Testis (tissue), 2 donors: ENCODE data around the gene TREML1.

Experiments used
- POLR2A ChIP-seq: fragments of 450-650 bp; IDR thresholded peaks from one replicate; pipeline ENCODE4 v1.6.1; 2017; ENCODE audit warnings: antibody characterized with exemption, mild to moderate bottlenecking, moderate library complexity
- TF ChIP-seq, protein P1 (sequence below), 3 experiments: fragments of 450-650 bp in 2 of 3; fragments of 200-600 bp in 1 of 3; sonication (generic) in 1 of 3; IDR thresholded peaks; one replicate each; pipeline ENCODE4 v1.5.1; 2016 to 2019; ENCODE audit warnings: antibody characterized with exemption in 3 of 3, mild to moderate bottlenecking in 2 of 3, moderate library complexity in 1 of 3

DNA sequence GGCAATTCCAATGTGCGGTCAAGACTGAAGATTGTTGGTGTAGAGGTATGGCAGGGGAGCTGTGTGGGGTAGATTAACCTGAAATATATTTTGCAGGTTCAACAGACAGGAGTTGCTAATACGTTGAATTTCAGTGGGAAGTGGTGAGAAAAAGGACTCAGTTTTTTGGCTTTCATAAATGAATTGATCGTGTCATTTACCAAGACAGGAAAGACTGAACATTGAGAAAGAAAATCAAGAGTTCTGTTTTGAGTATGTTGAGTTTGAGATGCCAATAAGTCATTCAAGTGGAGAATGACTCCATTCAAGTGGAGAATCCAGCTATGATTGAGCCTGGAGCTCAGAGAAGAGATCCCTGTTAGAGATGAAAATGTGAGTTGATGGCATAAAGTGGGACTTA lies 50.3 kb downstream of the TREML1 start:
- TF ChIP-seq POLR2A = no peak
- TF ChIP-seq, protein P1, sequence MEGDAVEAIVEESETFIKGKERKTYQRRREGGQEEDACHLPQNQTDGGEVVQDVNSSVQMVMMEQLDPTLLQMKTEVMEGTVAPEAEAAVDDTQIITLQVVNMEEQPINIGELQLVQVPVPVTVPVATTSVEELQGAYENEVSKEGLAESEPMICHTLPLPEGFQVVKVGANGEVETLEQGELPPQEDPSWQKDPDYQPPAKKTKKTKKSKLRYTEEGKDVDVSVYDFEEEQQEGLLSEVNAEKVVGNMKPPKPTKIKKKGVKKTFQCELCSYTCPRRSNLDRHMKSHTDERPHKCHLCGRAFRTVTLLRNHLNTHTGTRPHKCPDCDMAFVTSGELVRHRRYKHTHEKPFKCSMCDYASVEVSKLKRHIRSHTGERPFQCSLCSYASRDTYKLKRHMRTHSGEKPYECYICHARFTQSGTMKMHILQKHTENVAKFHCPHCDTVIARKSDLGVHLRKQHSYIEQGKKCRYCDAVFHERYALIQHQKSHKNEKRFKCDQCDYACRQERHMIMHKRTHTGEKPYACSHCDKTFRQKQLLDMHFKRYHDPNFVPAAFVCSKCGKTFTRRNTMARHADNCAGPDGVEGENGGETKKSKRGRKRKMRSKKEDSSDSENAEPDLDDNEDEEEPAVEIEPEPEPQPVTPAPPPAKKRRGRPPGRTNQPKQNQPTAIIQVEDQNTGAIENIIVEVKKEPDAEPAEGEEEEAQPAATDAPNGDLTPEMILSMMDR (IDR thresholded peaks at IDR 0.05) = no peak
